HepG2 (cell line): ENCODE data around the gene SP9.

Experiments used
- CHD2 ChIP-seq: IDR thresholded peaks from 2 replicates; pipeline ENCODE4 v1.6.1; 2011; ENCODE audit warnings: low read depth, low read length, improper control_type of control experiment
- CTCF ChIP-seq: sonication (generic); formaldehyde crosslinking; IDR thresholded peaks from 2 replicates; pipeline ENCODE4 v1.5.0; 2020; ENCODE audit warnings: mild to moderate bottlenecking, missing genetic modification reagents, moderate library complexity
- SRSF4 ChIP-seq: fragments of 200-400 bp; formaldehyde crosslinking; IDR thresholded peaks from one replicate; pipeline ENCODE4 v1.6.1; 2018; ENCODE audit warnings: mild to moderate bottlenecking, low read depth, low read length, moderate library complexity; ENCODE audit not compliant: poor library complexity, severe bottlenecking
- STAT6 ChIP-seq: sonication (generic); formaldehyde crosslinking; IDR thresholded peaks from 2 replicates; pipeline ENCODE4 v1.4.0; 2020; ENCODE audit warnings: missing genetic modification reagents, mild to moderate bottlenecking, borderline replicate concordance
- YEATS4 ChIP-seq: sonication (generic); formaldehyde crosslinking; IDR thresholded peaks from 2 replicates; pipeline ENCODE4 v1.4.0; 2020; ENCODE audit warnings: missing genetic modification reagents, borderline replicate concordance
- ZNF670 ChIP-seq: sonication (generic); formaldehyde crosslinking; IDR thresholded peaks from 2 replicates; pipeline ENCODE4 v1.8.0; 2022; ENCODE audit warnings: mild to moderate bottlenecking, missing genetic modification reagents, borderline replicate concordance

- no peak for TF ChIP-seq SRSF4
- no peak for TF ChIP-seq YEATS4 (CRISPR knock-in tag)
- no peak for TF ChIP-seq CTCF (CRISPR knock-in tag)
- TF ChIP-seq ZNF670 (CRISPR knock-in tag) = no peak
- no peak for TF ChIP-seq CHD2
- TF ChIP-seq STAT6 = no peak
Observed at GRCh38 chr2:174339561-174340399, 5.0 kb downstream of the SP9 start.
